Testis (tissue), 3 donors: ENCODE measurements around the gene DSE. TPM values are rescaled to one million over a fixed set of nuclear protein-coding genes. Genes with fewer than 3 reads are reported as not detected.

Experiments
- DNase-seq: peaks from one replicate; pipeline ENCODE4 v3.0.0-alpha.2; 2019
- H3K27ac ChIP-seq, 2 donors: fragments of 200-600 bp; sonication (generic); one replicate each; pipeline ENCODE4 v1.5.1; 2019
- H3K27me3 ChIP-seq: fragments of 200-600 bp; sonication (generic); one replicate; pipeline ENCODE4 v1.5.1; 2019
- H3K36me3 ChIP-seq: fragments of 200-600 bp; sonication (generic); one replicate; pipeline ENCODE4 v1.5.1; 2017; ENCODE audit warnings: low read depth; ENCODE audit errors: missing control alignments
- H3K4me1 ChIP-seq: fragments of 200-600 bp; sonication (generic); one replicate; pipeline ENCODE4 v1.5.1; 2019
- H3K4me3 ChIP-seq, 2 donors: fragments of 200-600 bp; sonication (generic); one replicate each; pipeline ENCODE4 v1.5.1; 2017 to 2019
- H3K9me3 ChIP-seq: fragments of 200-600 bp; sonication (generic); one replicate; pipeline ENCODE4 v1.5.1; 2017
- POLR2A ChIP-seq: fragments of 450-650 bp; IDR thresholded peaks from one replicate; pipeline ENCODE4 v1.6.1; 2017; ENCODE audit warnings: antibody characterized with exemption, mild to moderate bottlenecking, moderate library complexity
- WGBS, 2 donors: methylation state at CpG; one replicate each; pipeline ENCODE4 v1.1.5; 2018; 5-methylcytosine and 5-hydroxymethylcytosine counted together
- intact Hi-C: fragments of 100-400 bp; cut with DNase I; formaldehyde crosslinking; loops from one replicate; pipeline ENCODE4 v1.15.1; 2023; ENCODE audit warnings: low total_unique reads
- polyA plus RNA-seq: library from polyadenylated mRNA; stranded (reverse); fragments of 350-450 nt; fragmentation: Illumina TruSeq; extraction: RNeasy Lipid Tissue Mini Kit (QIAGEN cat#74804); gene quantifications from one replicate; pipeline ENCODE4 v1.2.3, GENCODE V29; 2014; ENCODE audit warnings: low read depth, low replicate concordance; ENCODE audit not compliant: insufficient read depth
- total RNA-seq, 2 donors: library from RNA; depleted of rRNA; stranded (reverse); fragments of >200 nt; gene quantifications; one replicate each; pipeline ENCODE4 v1.2.3, GENCODE V29; 2016
- TF ChIP-seq, protein P1 (sequence below), 3 experiments: fragments of 450-650 bp in 2 of 3; fragments of 200-600 bp in 1 of 3; sonication (generic) in 1 of 3; IDR thresholded peaks; one replicate each; pipeline ENCODE4 v1.5.1; 2016 to 2019; ENCODE audit warnings: antibody characterized with exemption in 3 of 3, mild to moderate bottlenecking in 2 of 3, moderate library complexity in 1 of 3

Gene DSE
- total and polyA plus RNA-seq, 3 donors from 2014 or later = 31.5 to 49.3 (median 35.1) TPM

DNA sequence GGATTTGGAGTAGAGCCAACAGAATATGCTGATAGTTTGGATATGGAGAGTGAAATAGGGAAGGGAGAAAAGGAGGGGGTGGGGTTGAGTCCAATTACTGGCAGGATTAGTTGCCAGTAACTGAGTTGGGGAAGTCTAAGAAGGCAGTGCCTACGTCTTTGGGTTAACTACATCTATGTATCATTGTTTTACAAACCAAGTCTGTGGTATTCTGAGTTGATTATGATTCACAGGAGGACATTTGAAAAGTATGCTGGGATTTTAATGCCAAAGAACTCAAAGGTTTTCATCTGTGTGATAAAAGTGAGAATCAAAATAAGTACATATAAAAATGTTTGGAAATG, 14.7 kb downstream of the DSE start:
- TF ChIP-seq POLR2A = no peak
- TF ChIP-seq, protein P1, sequence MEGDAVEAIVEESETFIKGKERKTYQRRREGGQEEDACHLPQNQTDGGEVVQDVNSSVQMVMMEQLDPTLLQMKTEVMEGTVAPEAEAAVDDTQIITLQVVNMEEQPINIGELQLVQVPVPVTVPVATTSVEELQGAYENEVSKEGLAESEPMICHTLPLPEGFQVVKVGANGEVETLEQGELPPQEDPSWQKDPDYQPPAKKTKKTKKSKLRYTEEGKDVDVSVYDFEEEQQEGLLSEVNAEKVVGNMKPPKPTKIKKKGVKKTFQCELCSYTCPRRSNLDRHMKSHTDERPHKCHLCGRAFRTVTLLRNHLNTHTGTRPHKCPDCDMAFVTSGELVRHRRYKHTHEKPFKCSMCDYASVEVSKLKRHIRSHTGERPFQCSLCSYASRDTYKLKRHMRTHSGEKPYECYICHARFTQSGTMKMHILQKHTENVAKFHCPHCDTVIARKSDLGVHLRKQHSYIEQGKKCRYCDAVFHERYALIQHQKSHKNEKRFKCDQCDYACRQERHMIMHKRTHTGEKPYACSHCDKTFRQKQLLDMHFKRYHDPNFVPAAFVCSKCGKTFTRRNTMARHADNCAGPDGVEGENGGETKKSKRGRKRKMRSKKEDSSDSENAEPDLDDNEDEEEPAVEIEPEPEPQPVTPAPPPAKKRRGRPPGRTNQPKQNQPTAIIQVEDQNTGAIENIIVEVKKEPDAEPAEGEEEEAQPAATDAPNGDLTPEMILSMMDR (IDR thresholded peaks at IDR 0.05) = no peak
- no peaks in the 10 kb centered on the region for H3K9me3 ChIP-seq

DNA sequence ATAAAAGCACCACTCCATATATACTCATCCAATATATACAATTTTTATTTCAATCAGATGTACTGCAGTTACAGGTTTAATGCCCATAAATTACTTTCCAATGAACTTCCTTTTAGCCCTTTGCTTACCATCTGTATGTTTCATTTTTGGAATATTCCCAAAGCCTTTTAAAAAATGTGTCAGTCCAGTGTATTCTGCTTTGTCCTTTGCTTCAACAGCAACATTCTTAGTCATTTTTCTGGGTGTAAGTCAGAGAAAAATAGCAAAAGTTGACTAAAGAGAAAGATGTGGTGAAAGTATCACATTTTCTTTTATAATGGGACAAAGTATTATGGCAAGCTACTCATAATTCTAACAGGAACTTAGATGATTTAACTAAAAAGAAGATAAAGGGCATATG, 15.2 kb downstream of the DSE start:
- Histone ChIP-seq H3K4me1 (peaks cover 13% of the 10 kb centered on the region), H3K27ac (peak overlapping the region; percentile 40 to 75), H3K9me3 (no peaks in the 10 kb centered on the region), H3K27me3 (no peaks in the 10 kb centered on the region), H3K4me3 (no peak overlapping the region), H3K36me3 (no peaks in the 10 kb centered on the region)
- intact Hi-C loops = no loop called here
- no peak for TF ChIP-seq POLR2A
- TF ChIP-seq, protein P1 (IDR thresholded peaks at IDR 0.05) = no peak
- no peak for DNase-seq

More for the DNA sequence above, 14.7 kb downstream of the DSE start:
- H3K27ac ChIP-seq = peak overlapping the region in 1 of 2 donors; percentile 75
- no peak overlapping the region for H3K4me3 ChIP-seq
- no peaks in the 10 kb centered on the region for H3K36me3 ChIP-seq
- intact Hi-C loops = no loop called here
- H3K4me1 ChIP-seq = peaks cover 16% of the 10 kb centered on the region
- WGBS, 2 donors = 66 to 75% methylated on average over 1 of the region's 1 CpG
- H3K27me3 ChIP-seq = no peaks in the 10 kb centered on the region
- DNase-seq = no peak

DNA sequence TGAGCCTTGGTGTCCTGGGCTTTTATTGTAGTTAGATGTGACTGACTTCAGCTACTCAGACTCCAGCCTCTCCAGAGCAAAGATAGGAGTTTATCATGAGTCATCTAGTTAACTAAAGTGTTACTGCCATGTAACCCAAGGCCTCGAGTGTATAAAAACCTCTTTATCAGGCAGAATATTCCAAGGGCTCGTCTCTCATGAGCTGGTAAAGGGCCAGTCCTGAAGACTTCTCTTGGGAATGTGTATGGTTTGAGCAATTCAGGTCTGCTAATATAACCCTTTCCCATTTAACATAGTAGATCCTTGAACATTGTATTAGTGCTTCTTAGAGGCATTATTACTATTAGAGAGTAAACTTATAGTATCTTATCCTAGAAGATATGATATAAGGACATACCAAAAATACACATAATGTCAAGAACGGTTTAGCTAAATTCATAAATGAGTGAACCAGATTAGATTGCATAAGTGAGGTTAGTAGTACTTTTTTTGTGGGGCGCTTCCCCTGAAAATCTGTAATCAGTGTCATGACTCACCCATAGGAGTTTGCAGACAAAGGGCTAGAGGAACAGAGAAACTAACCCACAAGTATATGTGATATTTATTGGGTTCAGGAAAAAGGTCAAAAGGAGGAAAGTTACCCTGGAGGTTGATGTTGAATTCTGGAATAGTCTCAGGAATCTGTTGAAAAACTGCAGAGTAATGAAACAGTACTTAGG, 16.0 kb downstream of the DSE start:
- no peak for TF ChIP-seq POLR2A
- TF ChIP-seq, protein P1 (IDR thresholded peaks at IDR 0.05) = no peak
- Histone ChIP-seq H3K27ac (peak overlapping the region; percentile 40 to 75), H3K4me1 (peaks cover 13% of the 10 kb centered on the region), H3K36me3 (no peaks in the 10 kb centered on the region), H3K4me3 (no peak overlapping the region), H3K9me3 (no peaks in the 10 kb centered on the region), H3K27me3 (no peaks in the 10 kb centered on the region)
- intact Hi-C loops = no loop called here
- no peak for DNase-seq
- WGBS, 2 donors = 48 to 64% methylated on average over 4 of the region's 4 CpGs

DNA sequence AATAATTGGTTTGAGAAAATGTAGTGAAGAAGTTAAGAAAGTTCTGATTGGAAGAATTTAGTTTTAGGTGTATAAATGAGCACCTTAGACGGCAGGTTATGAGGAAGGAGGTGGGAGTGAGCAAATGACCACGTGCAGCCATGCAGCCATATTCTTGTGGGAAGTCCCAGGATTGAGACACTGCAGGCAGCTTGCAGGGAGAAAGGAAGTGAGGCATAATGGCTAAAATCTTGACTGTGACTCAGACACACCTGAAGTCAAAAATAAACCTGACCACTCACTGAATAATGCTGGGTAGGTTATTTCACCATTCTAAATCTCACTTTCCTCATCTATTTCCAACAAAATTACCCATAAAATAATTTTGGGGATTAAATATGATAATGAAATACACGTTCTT, 16.6 kb downstream of the DSE start:
- peak overlapping the region in 1 of 2 donors; percentile 75 for H3K27ac ChIP-seq
- WGBS, 2 donors = 84% methylated on average over 3 of the region's 3 CpGs
- no peak overlapping the region for H3K4me3 ChIP-seq
- H3K4me1 ChIP-seq = peaks cover 13% of the 10 kb centered on the region
- TF ChIP-seq, protein P1 (IDR thresholded peaks at IDR 0.05) = no peak
- no peak for TF ChIP-seq POLR2A
- H3K9me3 ChIP-seq = no peaks in the 10 kb centered on the region
- H3K36me3 ChIP-seq = no peaks in the 10 kb centered on the region
- no peak for DNase-seq
- intact Hi-C loops = no loop called here
- no peaks in the 10 kb centered on the region for H3K27me3 ChIP-seq

DNA sequence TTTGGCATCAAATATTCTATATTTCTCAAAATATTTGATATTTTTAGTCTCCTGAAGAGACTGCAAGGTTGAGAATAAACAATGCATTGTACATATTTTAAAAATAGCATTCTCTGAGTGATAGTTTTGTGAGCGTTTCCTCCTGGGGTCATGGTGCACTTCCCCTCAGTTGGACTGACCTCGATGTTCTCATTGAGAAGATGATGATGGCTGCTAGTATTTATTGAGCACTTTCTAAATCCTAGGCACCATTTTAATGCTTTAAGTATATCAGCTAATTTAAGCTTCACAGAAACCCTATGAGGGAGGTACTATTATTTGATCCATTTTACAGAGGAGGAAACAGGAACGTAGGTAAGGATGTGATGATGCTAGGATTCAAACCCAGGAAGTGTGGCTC, 18.2 kb downstream of the DSE start:
- Histone ChIP-seq H3K4me3 (no peak overlapping the region), H3K9me3 (no peaks in the 10 kb centered on the region), H3K27ac (no peak overlapping the region), H3K4me1 (peaks cover 13% of the 10 kb centered on the region), H3K36me3 (no peaks in the 10 kb centered on the region), H3K27me3 (no peaks in the 10 kb centered on the region)
- TF ChIP-seq POLR2A = no peak
- TF ChIP-seq, protein P1 (IDR thresholded peaks at IDR 0.05) = no peak
- no peak for DNase-seq
- intact Hi-C loops = no loop called here
- WGBS, 2 donors = 49 to 55% methylated on average over 3 of the region's 3 CpGs
